SW480 (cell line): Measurements from ENCODE around the gene TMOD2.
"Not testable (repeated sequence)": the region's sequence is repeated elsewhere in the genome, so short reads cannot be mapped to it uniquely, and the experiment has no call there.

Source experiments
- DNase-seq: peaks from one replicate; pipeline ENCODE4 v3.0.0-alpha.2; 2016; ENCODE audit warnings: low spot score

The TMOD2 gene

DNA sequence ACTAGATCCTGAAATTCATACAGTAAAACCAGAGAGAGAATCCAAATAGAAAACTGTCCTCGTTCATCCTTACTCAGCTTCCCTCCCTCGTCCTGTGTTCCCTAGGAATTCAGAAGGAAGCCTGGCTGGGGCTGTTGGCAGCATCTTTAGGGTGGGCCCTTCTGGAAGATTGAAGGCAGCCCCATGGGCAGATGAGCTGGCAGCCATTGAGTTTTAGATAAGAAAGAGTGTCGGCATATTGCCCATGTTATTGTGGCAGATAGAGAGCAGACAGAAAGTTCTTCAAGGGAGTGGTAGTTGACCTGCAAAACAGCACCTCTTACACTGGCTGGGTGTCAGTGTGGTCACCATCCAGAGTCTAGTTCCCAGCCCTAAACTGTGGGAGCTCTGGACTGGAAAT is 23.5 kb downstream of the TMOD2 start:
- no peak for DNase-seq

DNA sequence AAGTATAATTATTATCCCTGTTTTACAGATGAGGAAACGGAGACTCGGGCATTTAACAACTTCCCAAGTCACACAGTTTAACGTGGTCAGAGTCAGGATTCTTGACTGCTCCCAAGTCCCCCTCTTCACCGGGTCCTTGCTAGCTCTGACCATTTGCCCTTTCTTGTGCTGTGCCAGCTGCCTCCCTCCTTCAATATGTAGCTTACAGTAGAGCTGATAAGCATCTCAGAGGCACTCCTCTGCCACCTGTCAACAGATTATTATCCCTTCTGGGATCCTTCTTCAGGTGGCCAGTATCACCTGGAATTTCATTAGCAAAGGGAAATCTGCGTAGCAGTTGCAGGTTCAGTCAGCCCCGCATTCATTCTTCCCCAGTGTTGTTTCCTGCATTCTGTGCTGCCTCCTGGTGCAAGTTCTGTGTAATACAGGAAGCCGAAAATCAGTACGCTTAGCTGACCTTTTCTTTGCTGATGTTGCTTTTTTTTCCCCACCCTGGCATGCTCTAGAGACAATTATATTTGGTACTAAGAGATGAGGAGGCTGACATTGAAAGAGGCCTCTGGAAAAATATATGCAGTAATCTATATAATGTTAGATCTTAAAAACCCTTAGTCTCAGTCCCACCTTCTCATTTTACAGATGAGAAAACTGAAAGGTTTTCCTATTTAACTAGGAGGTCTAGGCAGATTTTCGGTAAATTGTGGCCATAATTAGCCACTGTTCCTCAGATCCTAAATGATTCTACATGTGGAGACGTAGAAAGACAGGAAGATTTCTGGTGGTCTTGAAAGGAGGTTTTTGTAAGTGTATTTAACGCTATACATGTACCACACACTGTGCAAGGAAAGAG is 24.8 kb downstream of the TMOD2 start:
- DNase-seq: peak; percentile 34

DNA sequence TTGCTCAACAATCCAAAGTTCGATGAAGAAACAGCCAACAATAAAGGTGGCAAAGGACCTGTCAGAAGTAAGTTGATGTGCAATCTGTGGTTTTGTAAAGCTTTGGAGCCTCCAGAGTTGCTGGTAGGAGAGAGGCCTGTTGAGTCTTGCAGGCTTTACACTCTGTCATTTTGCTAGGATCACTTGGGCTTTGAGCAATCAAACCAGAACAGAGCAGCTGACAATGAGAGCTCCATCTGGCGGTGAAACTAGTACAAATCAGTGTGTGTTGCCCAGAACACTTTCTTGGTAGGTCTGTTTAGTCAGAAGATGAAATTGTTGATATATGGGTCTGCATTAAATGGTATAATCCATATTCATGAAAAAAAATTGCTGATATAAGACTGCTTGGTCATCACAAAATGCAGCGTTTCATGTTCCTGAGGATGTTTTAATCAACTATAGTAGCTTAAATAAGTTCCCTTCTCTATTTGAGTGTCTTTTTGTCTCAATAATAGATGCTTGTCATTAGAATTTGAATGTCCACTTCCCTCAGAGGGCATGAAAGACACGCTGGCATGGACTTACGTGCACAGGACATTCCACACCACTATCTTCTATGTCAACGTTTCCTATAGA is 25.7 kb downstream of the TMOD2 start:
- DNase-seq: peak; percentile 62

DNA sequence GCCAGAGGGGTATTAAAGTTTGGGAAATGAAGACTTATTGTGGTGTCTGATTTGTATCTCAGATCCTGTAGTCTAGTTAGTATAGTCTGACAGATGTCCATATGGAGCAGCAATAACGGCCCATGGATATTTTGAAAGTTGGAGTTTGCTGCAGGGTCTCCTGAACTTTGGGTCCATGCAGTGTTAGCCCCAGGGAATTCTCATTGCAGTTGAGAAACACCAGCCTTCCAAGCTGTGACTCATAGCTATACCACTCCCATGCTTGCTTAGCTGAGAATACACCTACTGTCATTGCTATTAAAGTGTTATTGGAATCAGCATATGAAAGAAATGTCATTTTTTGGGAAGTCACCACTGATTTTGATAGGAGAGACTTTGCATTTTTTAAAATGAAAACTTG is 29.2 kb downstream of the TMOD2 start:
- DNase-seq: no peak

DNA sequence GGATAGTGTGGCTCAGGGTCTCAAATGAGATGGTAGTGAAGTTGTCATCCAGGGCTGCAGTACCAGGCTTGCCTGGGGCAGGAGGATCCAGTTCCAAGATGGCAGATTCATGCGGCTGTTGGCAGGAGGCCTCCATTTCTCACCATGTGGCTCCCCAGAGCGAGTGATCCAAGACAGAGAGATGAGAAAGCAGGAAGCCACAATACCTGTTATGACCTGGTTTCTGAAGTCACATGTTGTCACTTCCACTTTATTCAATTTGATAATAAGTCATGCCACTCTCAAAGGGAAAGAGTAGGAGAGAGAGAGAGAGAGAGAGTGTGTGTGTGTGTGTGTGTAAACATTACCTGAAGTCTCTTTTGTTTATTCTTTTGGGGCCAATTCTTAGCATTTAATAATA is 30.1 kb downstream of the TMOD2 start:
- DNase-seq: no peak

DNA sequence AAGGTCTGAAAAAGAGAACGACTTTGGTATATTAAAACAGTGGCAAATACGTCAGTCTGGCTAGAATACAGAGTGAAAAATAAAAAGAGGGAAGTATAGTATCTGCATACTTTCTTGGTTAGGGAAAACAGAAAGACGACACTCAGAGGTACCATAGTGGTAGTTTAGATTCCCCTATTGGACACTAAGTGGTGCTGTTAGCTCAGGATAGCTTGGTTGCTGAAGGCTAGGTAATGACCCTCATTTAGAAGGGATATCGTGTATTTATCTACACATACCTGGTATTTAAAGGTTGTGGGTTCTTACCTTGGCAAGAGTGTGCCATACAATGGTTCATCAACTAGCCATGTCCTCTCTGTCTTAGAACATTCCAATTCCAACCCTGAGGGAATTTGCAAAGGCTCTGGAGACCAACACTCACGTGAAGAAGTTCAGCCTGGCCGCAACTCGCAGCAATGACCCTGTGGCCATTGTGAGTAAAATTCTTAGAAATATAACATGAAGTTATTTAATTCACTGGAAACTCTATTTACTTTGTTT is 31.0 kb downstream of the TMOD2 start:
- no peak for DNase-seq

DNA sequence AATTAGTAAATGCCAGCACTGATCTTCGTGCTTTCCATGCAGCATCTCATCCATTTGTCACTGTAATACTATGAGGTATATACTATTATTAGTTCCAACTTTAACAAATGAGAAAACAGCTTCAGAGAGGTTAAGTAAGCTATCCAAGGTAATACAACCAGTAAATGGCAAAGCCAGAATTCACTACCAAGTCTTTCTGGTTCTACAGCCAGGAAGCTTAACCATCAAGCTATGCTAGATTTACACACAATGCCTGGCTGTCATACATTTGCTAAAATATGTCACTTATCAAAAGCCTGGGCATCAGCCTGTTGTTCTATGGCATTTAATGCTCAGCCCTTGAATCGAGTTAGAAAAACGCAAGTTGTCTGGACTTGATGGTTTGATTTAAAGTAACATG is 32.6 kb downstream of the TMOD2 start:
- DNase-seq: no peak

DNA sequence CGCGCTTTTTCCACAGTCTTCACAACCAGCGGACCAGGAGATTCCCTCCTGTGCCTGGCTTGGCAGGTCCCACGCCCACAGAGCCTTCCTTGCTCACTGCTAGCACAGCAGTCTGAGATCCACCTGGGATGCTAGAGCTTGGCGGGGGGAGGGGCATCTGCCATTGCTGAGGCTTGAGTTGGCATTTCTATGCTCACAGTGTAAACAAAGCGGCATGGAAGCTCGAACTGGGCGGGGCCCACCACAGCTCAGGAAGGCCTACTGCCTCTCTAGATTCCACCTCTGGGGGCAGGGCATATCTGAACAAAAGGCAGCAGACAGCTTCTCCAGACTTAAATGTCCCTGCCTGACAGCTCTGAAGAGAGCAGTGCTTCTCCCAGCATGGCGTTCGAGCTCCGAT is 35.7 kb downstream of the TMOD2 start:
- DNase-seq: peak; percentile 48

DNA sequence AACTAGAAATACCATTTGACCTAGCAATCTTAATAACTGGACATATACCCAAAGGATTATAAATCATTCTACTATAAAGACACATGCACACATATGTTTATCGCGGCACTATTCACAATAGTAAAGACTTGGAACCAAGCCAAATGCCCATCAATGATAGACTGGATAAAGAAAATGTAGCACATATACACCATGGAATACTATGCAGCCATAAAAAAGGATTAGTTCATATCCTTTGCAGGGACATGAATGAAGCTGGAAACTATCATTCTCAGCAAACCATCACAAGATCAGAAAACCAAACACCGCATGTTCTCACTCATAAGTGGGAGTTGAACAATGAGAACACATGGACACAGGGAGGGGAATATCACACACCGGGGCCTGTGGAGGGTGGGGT is 41.1 kb downstream of the TMOD2 start:
- DNase-seq: not testable (repeated sequence)

DNA sequence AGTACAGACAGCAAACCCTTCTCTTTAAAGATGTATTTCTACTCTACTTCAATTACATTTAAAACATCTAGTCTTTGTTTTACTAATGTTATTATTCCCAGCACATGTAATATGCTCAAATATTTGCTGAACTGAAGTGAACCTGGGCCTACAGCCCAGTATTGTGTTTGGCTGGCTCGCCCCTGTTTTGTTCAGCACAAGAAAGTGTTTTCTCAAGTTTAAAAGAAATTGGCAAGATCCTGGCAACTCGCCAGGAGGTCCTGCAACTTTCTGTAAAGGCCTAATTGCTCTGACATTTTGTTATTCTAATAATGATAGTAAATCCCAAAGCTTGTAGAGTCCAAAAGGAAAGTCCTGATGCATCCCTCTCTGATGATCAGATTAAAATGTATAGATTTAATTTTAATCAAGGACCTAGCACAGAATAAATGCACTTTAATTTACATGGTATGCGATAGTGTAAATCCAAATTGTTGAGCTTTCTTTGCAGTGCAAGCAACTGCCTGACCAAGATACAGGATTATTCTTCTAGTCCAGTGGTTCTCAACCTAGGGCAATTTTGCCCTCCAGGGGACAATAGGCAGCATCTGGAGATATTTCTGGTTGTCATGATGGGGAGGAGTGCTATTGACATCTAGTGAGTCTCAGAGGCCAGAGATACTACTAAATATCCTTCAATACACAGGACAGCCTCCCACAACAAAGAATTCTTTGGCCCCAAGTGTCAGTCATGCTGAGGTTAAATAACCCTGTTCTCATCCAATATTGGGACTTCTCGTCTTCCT is 42.3 kb downstream of the TMOD2 start:
- DNase-seq: no peak

DNA sequence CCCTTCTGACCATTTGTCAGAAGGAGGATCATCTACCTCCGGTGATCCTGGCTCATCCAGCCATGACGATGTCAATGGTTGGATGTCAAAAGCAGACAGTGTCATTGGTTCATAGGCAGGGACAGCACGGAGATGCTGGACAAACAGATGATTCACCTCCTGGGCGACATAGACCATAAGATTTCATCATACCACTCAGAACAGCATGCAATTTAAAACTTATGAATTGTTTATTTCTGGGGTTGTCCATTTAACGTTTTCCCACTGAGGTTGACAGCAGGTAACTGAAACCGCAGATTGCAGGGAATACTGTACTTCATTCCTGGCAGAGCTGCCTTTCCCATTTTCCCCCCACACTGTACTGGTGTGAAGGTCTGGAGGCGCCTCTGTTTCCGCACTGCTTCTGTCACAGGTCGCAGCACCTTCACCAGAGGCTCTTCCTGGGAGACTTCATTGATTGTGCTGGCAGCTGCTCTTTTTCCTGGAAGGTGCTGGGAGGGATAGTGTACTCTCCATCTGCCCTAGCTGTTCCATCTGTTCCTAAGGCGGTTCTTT is 45.5 kb downstream of the TMOD2 start:
- DNase-seq: peak; percentile 75

DNA sequence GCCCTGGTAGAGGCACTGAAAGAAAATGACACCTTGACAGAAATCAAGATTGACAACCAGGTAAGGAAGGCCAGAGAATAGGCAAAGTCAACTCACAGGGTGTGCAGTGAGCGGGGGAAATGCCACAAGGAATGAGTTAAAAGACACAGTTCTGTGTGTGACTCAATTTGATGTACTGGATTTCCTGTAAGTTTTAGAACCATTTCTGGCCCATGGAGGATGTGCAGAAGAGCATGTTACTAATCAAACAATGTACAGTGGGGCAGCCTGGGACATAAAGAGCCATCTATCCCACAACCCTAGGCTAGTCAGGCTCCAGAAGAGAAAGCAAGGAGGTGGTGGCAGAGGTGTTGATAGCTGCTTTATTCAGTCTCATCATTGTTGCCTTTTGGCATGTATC is 46.9 kb downstream of the TMOD2 start:
- DNase-seq: no peak

DNA sequence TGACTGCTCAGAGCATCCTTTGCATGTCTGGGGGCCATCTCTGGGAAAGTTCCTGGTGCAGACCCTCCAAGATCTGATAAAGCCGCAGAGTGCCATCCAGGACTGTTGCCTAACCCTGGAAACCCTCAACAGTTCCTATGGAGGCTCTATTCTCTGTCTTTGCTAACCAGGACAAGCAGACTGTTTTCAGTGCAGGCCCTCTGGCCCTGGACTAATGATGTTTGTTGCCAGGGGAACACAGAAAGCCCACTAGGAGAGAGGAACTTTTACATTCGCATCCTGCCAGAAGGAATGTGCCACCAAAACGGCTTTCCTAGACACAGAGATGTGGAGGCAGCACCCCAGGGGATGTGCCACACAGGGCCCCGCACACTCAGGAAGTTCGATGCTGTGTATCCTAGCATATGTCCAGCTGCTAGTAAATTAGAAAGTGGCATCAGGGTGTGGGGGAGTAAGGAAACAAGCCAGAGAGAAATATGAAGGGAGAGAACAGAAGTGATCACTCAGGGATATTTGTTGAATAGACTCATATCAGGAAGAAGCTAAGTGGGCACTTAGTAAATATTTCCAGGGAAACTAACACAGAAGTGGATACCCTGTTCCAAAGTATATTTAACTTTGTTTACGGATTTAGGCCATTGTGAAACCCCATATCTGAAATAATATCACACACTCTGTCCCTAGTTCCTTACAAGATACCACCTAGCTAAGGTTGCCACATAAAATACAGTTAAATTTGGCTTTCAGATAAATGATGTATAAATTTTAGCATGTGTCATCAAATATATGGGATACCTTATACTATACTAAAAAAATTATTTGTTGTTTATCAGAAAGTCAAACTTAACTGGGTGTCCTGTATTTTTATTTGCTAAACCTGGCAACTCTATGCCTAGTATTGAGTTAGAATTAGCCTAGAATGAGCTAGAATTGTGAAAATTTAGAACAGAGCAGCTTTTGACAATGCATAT is 48.2 kb downstream of the TMOD2 start:
- DNase-seq: no peak

DNA sequence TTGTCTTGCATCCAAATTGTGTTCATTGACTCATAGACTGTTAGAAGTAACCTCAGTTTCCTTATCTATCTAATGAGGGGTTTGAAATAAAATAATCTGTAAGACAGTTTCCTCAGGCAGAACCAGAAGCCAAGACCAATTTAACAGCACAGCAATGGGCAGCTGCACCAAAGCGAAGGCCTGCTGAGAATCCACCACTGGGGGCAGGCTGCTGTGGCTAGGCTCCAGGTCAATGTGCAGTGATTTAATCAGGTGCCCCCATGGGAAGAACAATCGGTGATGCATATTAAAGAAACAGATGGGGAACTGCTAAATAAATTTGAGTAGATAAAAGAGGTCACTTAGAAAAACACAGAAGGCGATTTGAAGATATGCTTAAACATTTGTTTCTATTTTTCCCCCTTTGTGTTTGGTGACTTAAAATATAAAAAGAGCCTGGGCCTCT is 50.0 kb downstream of the TMOD2 start:
- peak; percentile 15 for DNase-seq

DNA sequence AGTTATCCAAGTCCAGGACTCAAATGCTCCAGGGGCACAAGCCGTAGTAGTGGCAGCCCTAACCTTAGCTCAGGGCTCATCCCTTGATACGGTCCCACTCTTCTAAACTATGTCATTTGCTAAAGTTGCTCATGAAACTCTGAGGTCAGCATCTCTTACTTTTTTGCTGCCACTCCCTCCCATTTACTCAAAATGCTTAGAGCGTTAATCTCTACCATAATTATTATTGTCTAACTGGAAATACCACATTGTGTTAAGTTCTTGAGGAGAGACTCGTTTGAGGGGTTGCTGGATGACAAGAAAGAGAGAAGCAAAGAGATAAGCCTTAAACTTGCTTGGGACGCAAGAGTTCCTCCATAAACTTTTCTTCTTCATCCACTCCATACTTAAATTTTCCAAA is 51.2 kb downstream of the TMOD2 start:
- no peak for DNase-seq

DNA sequence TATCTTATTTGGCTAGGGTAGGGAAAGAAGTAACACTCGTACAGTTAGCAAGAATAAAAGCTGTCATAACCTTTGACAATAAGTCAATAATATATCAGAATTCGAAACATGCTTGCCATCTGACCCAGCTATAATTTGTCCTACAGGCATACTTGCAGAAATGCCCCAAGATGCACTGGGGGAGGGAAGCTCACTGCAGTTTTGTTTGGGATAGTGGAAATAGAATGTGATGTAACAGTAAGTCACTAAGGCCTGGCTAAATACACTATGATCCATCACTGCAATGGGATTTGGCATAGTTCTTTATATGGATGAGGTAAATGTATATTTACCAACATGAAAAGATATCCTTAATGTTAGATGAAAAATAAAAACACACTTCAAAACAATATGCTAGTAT is 52.6 kb downstream of the TMOD2 start:
- no peak for DNase-seq

DNA sequence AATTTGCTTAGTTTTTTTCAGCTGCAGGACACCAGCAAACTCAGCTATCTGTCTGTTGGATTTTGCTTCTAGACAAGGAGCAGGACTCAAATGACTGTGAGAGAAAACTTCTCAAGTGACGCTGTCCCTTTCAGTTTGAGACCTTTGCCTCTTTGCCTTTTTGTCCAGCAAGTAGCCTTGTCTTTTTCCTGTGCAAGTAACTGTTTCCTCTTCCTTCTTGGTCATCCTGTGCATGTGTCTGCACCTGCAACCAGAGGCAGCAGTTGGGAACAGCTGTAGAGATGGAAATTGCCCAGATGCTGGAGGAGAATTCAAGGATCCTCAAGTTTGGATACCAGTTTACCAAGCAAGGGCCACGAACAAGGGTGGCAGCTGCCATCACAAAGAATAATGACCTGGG is 54.7 kb downstream of the TMOD2 start:
- DNase-seq: no peak

DNA sequence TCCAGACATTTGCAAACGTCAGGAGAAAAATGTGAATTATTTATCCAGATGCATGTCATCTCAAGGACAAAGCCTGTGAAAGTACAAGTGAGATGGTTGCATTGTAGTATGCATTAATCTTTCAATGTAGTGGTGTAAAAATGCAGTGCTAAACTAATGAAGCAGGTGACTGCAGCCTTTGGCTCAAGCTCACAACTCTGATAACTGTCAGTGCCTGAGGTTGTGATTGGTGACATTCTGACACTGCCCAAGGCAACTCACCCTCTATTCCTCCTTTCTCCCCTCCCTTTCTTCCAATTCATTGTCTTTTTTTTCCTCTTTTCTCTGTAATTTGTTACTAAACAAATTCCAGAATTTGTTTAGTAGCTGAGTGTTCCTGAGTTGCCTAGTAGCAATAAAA is 58.1 kb downstream of the TMOD2 start:
- DNase-seq: no peak

DNA sequence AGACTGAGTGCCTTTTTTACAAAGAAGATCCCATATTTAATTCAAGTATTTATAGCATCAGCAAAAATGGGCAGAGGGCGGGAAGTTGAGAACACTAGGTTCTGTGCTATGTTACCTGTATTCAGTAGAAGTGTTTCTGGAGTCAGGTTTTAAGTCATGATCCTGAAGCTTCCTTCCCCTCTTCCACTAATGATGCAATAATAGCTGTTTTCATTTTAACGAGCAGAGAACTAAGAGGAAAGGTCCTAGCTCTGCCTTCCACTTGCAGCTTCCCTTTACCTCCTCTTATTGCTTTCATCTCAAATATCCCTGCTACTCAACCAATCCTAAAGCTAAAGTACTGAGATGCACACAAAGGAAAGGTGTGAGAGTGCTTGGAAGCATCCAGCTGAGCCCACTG is 61.2 kb downstream of the TMOD2 start:
- no peak for DNase-seq

DNA sequence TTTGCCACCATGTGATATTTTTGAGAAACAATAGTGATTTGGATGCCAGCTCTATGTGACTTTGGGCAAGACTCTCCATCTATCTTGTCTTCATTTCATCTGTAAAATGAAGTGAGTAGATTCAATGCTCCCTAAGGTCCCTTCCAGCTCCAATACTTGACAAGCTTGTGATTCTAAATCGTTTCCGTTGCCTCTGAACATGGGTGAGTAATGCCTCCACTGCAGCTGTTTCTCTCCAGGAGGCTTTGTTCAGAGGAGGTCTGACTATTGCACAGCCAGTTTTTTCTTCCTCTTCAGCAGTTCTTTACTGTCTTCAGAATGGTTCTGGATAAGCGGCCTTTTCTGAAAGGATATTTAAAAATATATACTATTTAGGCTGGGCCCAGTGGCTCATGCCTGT is 63.2 kb downstream of the TMOD2 start:
- DNase-seq: no peak

DNA sequence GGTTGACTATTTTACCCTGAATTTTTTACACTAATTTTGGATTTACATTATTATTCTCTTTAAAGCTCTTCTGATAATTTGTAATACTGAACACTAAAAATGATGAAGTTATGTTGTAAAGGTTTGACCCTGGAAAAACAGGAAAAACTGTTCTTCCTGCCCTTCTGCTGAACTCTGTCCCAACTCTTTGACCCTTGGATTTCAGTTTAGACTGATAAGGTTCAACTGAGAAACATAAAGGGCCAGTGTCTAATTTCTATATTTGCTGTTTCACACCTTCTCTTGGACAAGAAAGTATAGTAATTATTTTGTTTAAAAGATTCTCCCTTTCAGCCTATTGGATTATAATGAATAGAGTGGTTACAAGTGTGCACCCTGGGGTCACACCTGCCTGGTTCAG is 65.2 kb downstream of the TMOD2 start:
- DNase-seq: no peak
